GM12892 (cell line): ENCODE measurements around the gene IQCK.

ENCODE experiments used
- POLR2A ChIP-seq: IDR thresholded peaks from 2 replicates; pipeline ENCODE4 v1.6.1; 2011; ENCODE audit warnings: low read depth, low read length, control low read depth
- POLR2AphosphoS5 ChIP-seq: IDR thresholded peaks from 2 replicates; pipeline ENCODE4 v1.6.1; 2011; ENCODE audit warnings: low read depth, low read length, control low read depth
- TAF1 ChIP-seq: IDR thresholded peaks from 2 replicates; pipeline ENCODE4 v1.6.1; 2011; ENCODE audit warnings: low read depth, mild to moderate bottlenecking, control low read depth, low read length, borderline replicate concordance

- TF ChIP-seq POLR2AphosphoS5 (no peak), POLR2A (no peak), TAF1 (no peak)
Observed at GRCh38 chr16:19672378-19672777, 45.7 kb upstream of the IQCK start.
